Muscle of leg (tissue), 11 donors: ENCODE measurements around the gene UTS2. TPM values are rescaled to one million over a fixed set of nuclear protein-coding genes. Genes with fewer than 3 reads are reported as not detected.

ENCODE experiments used
- DNase-seq: peaks from one replicate; pipeline ENCODE4 v3.0.0; 2013
- H3K27ac ChIP-seq: one replicate; pipeline ENCODE4 v1.5.1; 2013; ENCODE audit warnings: mild to moderate bottlenecking, low read length, control low read depth
- H3K27me3 ChIP-seq: one replicate; pipeline ENCODE4 v1.6.1; 2013; ENCODE audit warnings: low read length; ENCODE audit not compliant: control insufficient read depth, insufficient read depth
- H3K36me3 ChIP-seq: one replicate; pipeline ENCODE4 v1.6.1; 2013; ENCODE audit warnings: low read length; ENCODE audit not compliant: control insufficient read depth, insufficient read depth
- H3K4me1 ChIP-seq: one replicate; pipeline ENCODE4 v1.6.1; 2013; ENCODE audit warnings: low read length; ENCODE audit not compliant: control insufficient read depth, insufficient read depth
- H3K4me3 ChIP-seq: one replicate; pipeline ENCODE4 v1.5.1; 2013; ENCODE audit warnings: low read length, control low read depth
- H3K9me3 ChIP-seq: replicated peaks from 2 replicates; pipeline ENCODE4 v1.6.1; 2013; ENCODE audit warnings: low read depth, low read length; ENCODE audit not compliant: control insufficient read depth
- WGBS: methylation state at CpG from one replicate; pipeline ENCODE4 v1.1.5; 2013; ENCODE audit warnings: missing lambda C conversion rate; ENCODE audit not compliant: insufficient coverage; 5-methylcytosine and 5-hydroxymethylcytosine counted together
- polyA plus RNA-seq, 8 donors: library from polyadenylated mRNA; unstranded; fragments of 120-200 nt; gene quantifications; one replicate each; pipeline versions ENCODE4 v1.2.1 to v1.2.3, GENCODE V29; 2013; ENCODE audit warnings: inconsistent platforms in 1 of 8, low replicate concordance in 1 of 8; ENCODE audit not compliant: insufficient read length in 8 of 8, insufficient read depth in 1 of 8
- total RNA-seq: library from RNA; stranded (reverse); fragments of 120-200 nt; gene quantifications from one replicate; pipeline ENCODE4 v1.2.4, GENCODE V29; 2013

The UTS2 gene
- total and polyA plus RNA-seq, 9 donors, result 0.21 TPM; not detected in 8

- 100% methylated on average over 1 of the region's 3 CpGs for WGBS
- Histone ChIP-seq H3K27me3 (no peaks in the 10 kb centered on the region), H3K4me1 (no peaks in the 10 kb centered on the region), H3K4me3 (no peak overlapping the region), H3K36me3 (peaks cover 6% of the 10 kb centered on the region), H3K27ac (no peak overlapping the region), H3K9me3 (no peaks in the 10 kb centered on the region)
- DNase-seq, result no peak
These were observed 31.6 kb downstream of the UTS2 start for GRCh38 chr1:7821282-7821681.

- Histone ChIP-seq H3K4me3 (no peak overlapping the region), H3K27me3 (no peaks in the 10 kb centered on the region), H3K36me3 (peaks cover 6% of the 10 kb centered on the region), H3K27ac (no peak overlapping the region), H3K9me3 (peaks cover 8% of the 10 kb centered on the region), H3K4me1 (no peaks in the 10 kb centered on the region)
- WGBS, result no CpG with 5 or more reads among the region's 3 CpGs
- DNase-seq, result no peak
These were observed 39.0 kb downstream of the UTS2 start for GRCh38 chr1:7813677-7814373.

GRCh38 chr1:7811476-7811875 lies 41.4 kb downstream of the UTS2 start:
- H3K4me3 ChIP-seq, result no peak overlapping the region
- peaks cover 15% of the 10 kb centered on the region for H3K36me3 ChIP-seq
- peaks cover 8% of the 10 kb centered on the region for H3K9me3 ChIP-seq
- no peaks in the 10 kb centered on the region for H3K4me1 ChIP-seq
- 69% methylated on average over 5 of the region's 6 CpGs for WGBS
- no peaks in the 10 kb centered on the region for H3K27me3 ChIP-seq
- H3K27ac ChIP-seq, result no peak overlapping the region
- DNase-seq, result no peak

- H3K27ac ChIP-seq, result no peak overlapping the region
- DNase-seq, result no peak
These were observed 42.5 kb downstream of the UTS2 start for GRCh38 chr1:7810395-7810794.

GRCh38 chr1:7809742-7810141 lies 43.1 kb downstream of the UTS2 start:
- H3K27ac ChIP-seq, result no peak overlapping the region
- no peaks in the 10 kb centered on the region for H3K27me3 ChIP-seq
- 87% methylated on average over 8 of the region's 13 CpGs for WGBS
- no peak for DNase-seq
- peaks cover 8% of the 10 kb centered on the region for H3K9me3 ChIP-seq
- no peaks in the 10 kb centered on the region for H3K4me1 ChIP-seq
- H3K4me3 ChIP-seq, result no peak overlapping the region
- peaks cover 15% of the 10 kb centered on the region for H3K36me3 ChIP-seq

More at GRCh38 chr1:7810395-7810794, 42.5 kb downstream of the UTS2 start:
- Histone ChIP-seq H3K4me3 (no peak overlapping the region), H3K4me1 (no peaks in the 10 kb centered on the region), H3K36me3 (peaks cover 15% of the 10 kb centered on the region), H3K9me3 (peaks cover 8% of the 10 kb centered on the region), H3K27me3 (no peaks in the 10 kb centered on the region)
- WGBS, result 89% methylated on average over 6 of the region's 7 CpGs

GRCh38 chr1:7808253-7808844 lies 44.5 kb downstream of the UTS2 start:
- Histone ChIP-seq H3K9me3 (peaks cover 3% of the 10 kb centered on the region), H3K4me1 (no peaks in the 10 kb centered on the region), H3K4me3 (no peak overlapping the region), H3K27ac (no peak overlapping the region), H3K36me3 (peaks cover 17% of the 10 kb centered on the region), H3K27me3 (no peaks in the 10 kb centered on the region)
- DNase-seq, result peak; percentile 13
- WGBS, result no CpG with 5 or more reads among the region's 1 CpG

GRCh38 chr1:7805460-7805859 lies 47.4 kb downstream of the UTS2 start:
- no peak overlapping the region for H3K4me3 ChIP-seq
- H3K36me3 ChIP-seq, result peaks cover 14% of the 10 kb centered on the region
- no peak overlapping the region for H3K27ac ChIP-seq
- H3K9me3 ChIP-seq, result no peaks in the 10 kb centered on the region
- WGBS, result 73% methylated on average over 2 of the region's 9 CpGs
- H3K4me1 ChIP-seq, result no peaks in the 10 kb centered on the region
- no peaks in the 10 kb centered on the region for H3K27me3 ChIP-seq
- DNase-seq, result no peak

Other genes starting within 250 kb of the UTS2 start
- gene VAMP3, start 81.8 kb downstream of the UTS2 start, total RNA-seq, result 57.5 TPM
- 10 to 100 TPM; 63.5 to 80.4 (median 73.0) TPM for gene VAMP3, start 81.8 kb downstream of the UTS2 start, polyA plus RNA-seq
- gene PER3, start 68.8 kb downstream of the UTS2 start, total RNA-seq, result 3.5 TPM
- 1 to 10 TPM; 4.1 to 8.8 (median 5.8) TPM for gene PER3, start 68.8 kb downstream of the UTS2 start, polyA plus RNA-seq
- 0.13 TPM for gene TNFRSF9, start 87.8 kb upstream of the UTS2 start, total RNA-seq
- gene TNFRSF9, start 87.8 kb upstream of the UTS2 start, polyA plus RNA-seq, result under 1 TPM in 7 of 8 donors, not detected in 1; 0.04 to 0.19 (median 0.08) TPM
- 236 TPM for gene PARK7, start 108.6 kb upstream of the UTS2 start, total RNA-seq
- 100 to 1,000 TPM; 302 to 363 (median 328) TPM for gene PARK7, start 108.6 kb upstream of the UTS2 start, polyA plus RNA-seq
- gene ERRFI1, start 173.2 kb upstream of the UTS2 start, total RNA-seq, result 3.9 TPM
- gene ERRFI1, start 173.2 kb upstream of the UTS2 start, polyA plus RNA-seq, result 10 to 100 TPM in 1 of 8 donors, 1 to 10 TPM in 7; 5.5 to 10.3 (median 6.2) TPM